CD4-positive, alpha-beta T cell treated with Interleukin-6 for 4 hours (primary cell): Measurements from ENCODE around the gene ARHGAP6.

Experiments used
- DNase-seq: peaks from one replicate; pipeline ENCODE4 v3.0.0-alpha.2; 2020; ENCODE audit warnings: mixed read lengths

ARHGAP6 gene

GRCh38 chrX:11458170-11458569 is 207.6 kb downstream of the ARHGAP6 start:
- no peak for DNase-seq

- no peak for DNase-seq
These were observed 214.6 kb downstream of the ARHGAP6 start for GRCh38 chrX:11451151-11451550.

- no peak for DNase-seq
These were observed 215.4 kb downstream of the ARHGAP6 start for GRCh38 chrX:11450354-11450753.

DNA sequence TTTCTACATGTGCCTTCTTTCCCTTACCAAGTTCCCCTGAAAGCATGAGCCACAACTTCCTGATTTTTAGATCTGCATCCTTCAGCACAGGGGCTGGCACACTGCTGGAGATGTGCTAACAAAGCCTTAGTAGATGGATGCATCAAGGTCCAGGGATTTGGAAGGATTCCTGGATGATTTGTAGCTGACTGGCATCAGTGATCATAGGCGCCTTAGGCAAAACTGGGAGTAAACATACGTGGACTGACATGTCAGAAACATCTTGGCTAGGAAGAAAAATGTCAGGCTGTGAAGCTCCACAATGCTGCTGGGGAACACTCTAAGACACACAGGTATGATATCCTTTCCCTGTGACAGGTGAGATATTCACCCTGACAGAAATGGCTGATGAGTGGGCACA is 216.1 kb downstream of the ARHGAP6 start:
- no peak for DNase-seq

- DNase-seq = no peak
These were observed 218.3 kb downstream of the ARHGAP6 start for GRCh38 chrX:11447418-11447817.

- no peak for DNase-seq
These were observed 218.8 kb downstream of the ARHGAP6 start for GRCh38 chrX:11446949-11447348.

- DNase-seq = no peak
These were observed 219.4 kb downstream of the ARHGAP6 start for GRCh38 chrX:11446336-11446735.

DNA sequence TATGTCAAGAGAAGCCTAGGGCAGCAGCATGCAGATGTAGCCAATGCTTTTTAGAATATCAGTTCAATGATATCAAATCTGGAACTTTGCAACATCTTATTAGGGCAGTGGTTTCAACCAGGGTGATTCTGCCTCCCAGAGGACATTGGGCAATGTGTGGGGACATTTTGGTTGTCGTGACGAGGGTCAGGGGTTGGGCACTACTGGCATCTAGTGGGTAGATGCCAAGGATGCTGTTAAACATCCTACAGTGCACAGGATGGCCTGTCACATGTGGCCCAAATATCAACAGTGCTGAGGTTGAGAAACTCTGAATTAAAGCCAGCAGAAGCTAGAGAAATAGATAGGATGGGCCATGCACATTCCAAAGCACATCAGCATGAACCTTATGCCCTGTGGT is 220.2 kb downstream of the ARHGAP6 start:
- DNase-seq = no peak

DNA sequence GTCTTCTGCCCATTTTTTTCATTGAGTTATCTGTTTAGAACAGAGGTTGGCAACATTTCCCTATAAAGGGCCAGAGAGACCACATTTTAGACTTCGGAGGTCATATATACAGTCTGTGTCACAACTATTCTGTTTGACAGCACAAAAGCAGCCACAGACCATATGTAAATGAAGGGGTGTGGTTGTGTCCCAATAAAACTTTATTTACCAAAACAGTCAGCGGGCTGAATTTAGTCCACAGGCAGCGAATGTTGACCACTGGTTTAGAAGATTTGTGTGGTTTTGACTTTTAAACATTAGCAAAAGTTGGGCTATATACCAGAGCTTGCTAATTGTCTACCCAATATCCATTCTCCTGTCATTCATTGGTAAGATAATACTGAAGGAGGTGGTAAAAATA is 221.7 kb downstream of the ARHGAP6 start:
- no peak for DNase-seq

- no peak for DNase-seq
These were observed 225.9 kb downstream of the ARHGAP6 start for GRCh38 chrX:11439846-11440245.

DNA sequence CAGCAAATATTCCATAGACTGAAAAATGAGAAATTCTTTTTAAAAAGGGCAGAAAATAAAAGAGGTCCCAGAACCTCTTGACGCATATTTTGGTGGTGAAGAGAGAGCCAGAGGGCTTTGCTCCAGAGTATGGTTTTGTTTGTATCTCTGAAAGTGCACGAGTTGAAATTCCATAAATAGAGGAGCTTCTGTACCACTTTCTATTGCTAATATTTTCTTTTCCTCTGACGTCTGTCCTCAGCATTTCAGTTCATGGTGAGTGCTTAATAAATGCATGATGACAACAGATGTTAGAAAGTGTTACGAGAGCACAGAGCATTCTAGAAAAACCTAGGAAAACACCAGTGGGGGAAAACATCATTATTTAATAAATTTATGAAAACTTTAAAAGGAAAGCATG is 227.0 kb downstream of the ARHGAP6 start:
- DNase-seq = no peak

DNA sequence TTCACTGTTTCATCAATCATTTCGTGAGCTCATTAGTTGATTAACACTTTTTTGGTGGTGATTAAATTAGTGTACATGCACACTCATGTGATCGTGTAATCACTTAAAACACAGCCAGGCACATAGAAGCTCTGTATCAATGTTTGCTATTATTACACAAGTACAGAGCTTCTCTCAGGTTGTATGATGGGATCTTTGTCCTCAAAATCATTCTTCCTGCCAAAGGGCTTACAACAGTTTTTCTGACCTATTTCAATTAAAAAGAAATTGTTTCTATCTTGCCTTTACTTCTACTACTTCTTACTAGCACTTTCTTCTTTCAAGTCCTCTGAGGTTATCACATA is 227.4 kb downstream of the ARHGAP6 start:
- no peak for DNase-seq

DNA sequence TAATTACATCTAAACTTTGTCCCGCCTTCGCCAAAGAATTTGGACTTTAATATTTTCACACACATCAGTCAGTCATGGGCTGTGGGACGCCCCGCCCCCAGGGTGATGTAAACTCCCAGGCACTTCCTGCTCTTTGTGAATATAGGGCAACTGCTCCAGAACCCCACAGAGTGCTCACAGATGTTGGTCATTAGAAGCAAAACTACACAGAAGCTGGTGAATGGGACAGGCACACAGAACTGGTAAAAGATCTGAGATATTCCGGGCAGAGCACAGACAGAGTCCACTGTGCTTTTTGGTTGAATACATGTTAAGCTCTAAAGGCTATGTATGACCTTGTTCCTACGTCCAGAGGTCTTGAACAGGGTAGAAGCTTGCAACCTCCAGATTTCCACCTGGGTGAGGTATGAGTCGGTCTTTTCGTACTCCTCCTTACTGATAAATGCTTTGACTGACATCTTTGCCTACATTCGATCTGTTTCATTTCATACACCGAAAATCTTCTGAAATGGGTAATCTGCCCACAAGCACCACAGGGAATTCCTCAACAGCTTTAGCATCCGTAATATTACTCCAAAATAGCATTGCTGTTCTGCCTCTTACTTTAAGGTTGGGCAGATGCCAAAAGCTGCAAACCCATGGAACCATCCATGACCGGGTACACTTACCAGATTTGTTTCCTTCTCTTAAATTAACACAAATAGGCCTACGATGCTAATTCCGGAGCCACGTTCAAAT is 227.9 kb downstream of the ARHGAP6 start:
- no peak for DNase-seq

DNA sequence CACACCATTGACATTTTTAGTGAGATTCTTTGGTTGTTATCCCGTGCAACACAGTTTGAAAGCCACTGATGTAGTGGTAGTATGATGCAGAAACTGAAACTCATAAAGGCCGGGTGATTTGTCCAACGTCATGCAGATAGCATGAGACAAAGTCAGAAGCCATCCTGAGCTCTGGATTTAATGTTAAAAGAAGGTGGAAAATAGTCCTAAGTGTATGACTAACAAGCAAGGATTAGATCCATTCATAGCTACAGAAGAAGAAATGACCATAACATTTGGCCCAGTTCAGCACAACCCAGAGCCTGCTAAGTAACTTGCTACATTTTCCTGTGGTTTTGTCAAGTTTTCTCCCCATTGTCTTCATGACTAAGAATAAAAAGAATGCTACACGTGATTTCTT is 230.2 kb downstream of the ARHGAP6 start:
- no peak for DNase-seq

GRCh38 chrX:11434607-11435006 is 231.1 kb downstream of the ARHGAP6 start:
- no peak for DNase-seq

- no peak for DNase-seq
These were observed 233.9 kb downstream of the ARHGAP6 start for GRCh38 chrX:11431786-11432185.

DNA sequence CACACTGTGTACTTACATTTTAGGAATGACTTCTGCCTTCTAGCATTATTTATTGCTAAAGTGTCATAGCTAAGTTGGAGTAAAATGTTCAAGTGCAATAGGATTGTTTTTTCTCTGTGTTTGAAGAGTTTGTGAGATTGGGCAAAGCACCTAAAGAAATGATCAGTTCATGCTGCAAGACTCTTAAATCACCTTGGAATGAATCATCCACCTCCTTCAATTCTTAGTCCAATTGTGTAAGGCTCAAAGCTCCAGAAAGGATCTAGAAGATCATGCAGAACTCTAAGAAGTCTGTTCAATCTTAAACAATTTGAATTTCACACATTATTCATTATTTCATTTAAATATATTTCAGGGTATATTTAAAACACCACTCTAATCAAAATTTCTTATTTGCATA is 235.4 kb downstream of the ARHGAP6 start:
- no peak for DNase-seq

DNA sequence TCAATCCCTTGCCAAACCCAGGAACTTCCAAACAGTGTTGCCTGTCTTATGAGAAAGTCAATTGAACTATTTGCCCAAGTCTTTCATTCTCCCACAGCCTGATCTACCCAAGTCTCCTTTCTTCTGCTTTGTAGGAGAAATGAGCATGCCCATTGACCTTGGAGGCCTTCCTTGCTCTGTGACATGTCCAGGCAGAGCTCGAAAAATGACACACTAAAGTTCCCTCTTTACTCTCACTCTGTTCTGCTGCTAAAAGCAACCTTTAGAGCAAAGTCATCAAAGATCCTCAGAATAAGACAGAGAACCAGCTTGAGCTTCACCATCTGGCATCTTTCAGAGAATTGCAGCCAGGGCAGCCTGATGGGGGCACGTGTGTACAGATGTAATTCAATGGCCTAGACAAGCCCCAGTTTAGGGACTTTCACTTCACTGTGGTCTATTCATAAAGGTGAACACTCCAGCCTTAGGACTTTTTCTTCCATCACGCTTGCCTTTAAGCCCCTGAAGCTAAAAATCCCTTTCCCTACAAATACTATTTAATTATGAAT is 236.1 kb downstream of the ARHGAP6 start:
- no peak for DNase-seq

DNA sequence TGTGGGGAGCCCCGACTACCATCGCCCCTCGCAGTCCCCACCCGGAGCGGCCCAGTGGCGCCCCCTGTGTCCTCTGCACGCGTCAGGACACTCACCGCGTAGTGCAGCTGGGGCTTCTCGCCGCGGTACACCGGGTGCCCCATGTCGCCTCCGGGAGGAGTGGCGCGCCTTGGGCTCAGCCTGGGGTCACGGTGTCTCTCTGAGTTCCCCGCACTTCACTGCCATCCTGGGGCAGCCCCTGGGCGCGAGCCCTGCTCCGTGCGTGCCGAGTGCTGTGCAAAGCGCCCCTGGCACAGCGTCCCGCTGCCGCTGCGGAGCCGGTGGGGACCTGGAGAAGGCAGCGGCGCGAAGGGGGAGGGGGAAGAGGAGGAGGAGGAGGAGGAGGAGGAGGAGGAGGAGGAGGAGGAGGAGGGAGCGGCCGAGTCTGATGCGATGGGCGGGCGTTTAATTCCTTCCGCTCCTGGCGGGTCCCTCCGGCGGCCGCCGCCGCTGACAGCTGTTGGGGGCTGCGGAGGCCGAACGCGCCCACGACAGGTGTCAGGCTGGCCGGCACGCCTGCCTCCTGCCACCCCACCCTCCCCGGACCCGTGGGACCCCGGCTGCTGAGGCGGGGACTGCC is 238.2 kb downstream of the ARHGAP6 start:
- DNase-seq = no peak

- DNase-seq = no peak
These were observed 238.8 kb downstream of the ARHGAP6 start for GRCh38 chrX:11426712-11427452.

DNA sequence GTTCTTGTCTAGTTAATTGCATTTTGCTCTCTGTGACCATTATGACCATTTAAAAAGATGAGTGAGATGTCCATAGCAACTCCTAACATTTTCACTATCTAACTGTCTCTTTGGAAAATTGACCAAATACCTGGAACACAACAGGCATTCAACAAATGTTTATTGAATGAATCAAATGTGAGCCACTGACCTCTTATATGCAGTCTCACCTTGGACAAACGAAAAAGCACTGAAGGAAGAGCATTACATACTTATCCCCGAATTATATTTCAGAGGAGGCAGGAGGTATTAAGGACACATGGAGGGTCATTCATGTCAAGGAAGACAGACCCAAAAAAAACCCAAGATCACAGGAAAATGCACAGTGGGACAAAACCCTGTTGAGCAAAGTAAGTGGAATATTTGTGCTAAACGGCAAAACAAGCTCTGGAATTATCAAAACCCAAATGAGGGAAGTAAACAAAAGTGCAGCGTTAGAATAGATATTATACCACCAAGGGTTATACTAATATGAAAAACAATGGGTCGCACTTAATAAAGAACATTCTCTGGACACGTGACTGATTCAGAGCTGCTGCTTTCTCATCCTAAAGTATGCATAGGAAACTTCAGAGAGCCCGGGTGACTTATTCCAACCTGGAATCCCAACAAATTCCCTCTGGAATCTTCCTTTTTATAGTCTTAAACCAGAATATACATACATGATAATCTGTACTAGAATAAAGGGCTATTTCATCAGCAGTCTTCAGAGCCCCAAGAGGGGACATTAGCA is 240.6 kb downstream of the ARHGAP6 start:
- no peak for DNase-seq

- no peak for DNase-seq
These were observed 241.8 kb downstream of the ARHGAP6 start for GRCh38 chrX:11423949-11424348.

DNA sequence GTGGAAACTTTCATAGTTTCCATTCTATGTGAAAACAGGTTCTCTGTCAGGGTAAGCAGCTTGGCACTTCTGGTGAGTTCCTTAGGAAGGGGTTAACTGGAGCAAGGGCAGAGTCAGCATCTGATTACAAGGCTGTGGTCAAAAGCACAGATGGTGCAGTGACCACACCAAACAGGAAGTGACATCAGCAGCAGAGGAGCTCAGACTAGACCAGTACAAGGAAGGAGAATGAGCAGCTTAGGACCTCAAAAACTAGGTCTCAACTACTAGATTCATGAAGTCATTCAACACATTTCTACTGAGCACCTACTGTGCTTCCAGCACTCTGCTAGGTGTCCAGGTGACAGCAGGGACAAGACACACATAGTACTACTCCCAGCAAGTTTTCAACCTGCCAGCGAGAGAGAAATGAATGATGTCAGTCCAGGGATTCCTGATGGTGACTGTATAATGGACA is 242.3 kb downstream of the ARHGAP6 start:
- DNase-seq = no peak
